H7 (cell line): ENCODE results near the gene VSIG1. TPM values are rescaled to one million over a fixed set of nuclear protein-coding genes. Genes with fewer than 3 reads are reported as not detected.

Experiments
- DNase-seq: peaks from one replicate; pipeline ENCODE4 v3.0.0; 2012
- H3K27me3 ChIP-seq: 2 replicates; pipeline ENCODE4 v1.6.0; 2011; ENCODE audit warnings: mild to moderate bottlenecking, low read length; ENCODE audit not compliant: control insufficient read depth, insufficient read depth
- H3K36me3 ChIP-seq: replicated peaks from 2 replicates; pipeline ENCODE4 v1.5.1; 2011; ENCODE audit warnings: low read length; ENCODE audit not compliant: control insufficient read depth, insufficient read depth
- H3K4me3 ChIP-seq: 2 replicates; pipeline ENCODE4 v1.5.1; 2011; ENCODE audit warnings: low read depth, mild to moderate bottlenecking, control low read depth, low read length, moderate library complexity; ENCODE audit not compliant: insufficient read depth
- total RNA-seq: library from RNA; depleted of rRNA; stranded (reverse); fragments of >200 nt; shearing (Covaris generic); gene quantifications from 2 replicates; pipeline ENCODE4 v1.2.3, GENCODE V29; 2014

The VSIG1 gene
- total RNA-seq, 1 experiment from 2014 or later: 3.0 TPM

GRCh38 chrX:108034725-108035124, 10.1 kb upstream of the VSIG1 start:
- no peak for DNase-seq
- Histone ChIP-seq H3K36me3 (no peaks in the 10 kb centered on the region), H3K27me3 (no peaks in the 10 kb centered on the region), H3K4me3 (no peak overlapping the region)

- no peaks in the 10 kb centered on the region for H3K36me3 ChIP-seq
- no peak overlapping the region for H3K4me3 ChIP-seq
- no peak for DNase-seq
- no peaks in the 10 kb centered on the region for H3K27me3 ChIP-seq
Measured at GRCh38 chrX:108036298-108036973, 8.4 kb upstream of the VSIG1 start.

GRCh38 chrX:108049649-108050048, 4.8 kb downstream of the VSIG1 start:
- Histone ChIP-seq H3K36me3 (no peaks in the 10 kb centered on the region), H3K4me3 (no peak overlapping the region), H3K27me3 (no peaks in the 10 kb centered on the region)
- DNase-seq: no peak

- Histone ChIP-seq H3K27me3 (no peaks in the 10 kb centered on the region), H3K4me3 (no peak overlapping the region), H3K36me3 (no peaks in the 10 kb centered on the region)
- no peak for DNase-seq
Measured at GRCh38 chrX:108053218-108053617, 8.4 kb downstream of the VSIG1 start.

GRCh38 chrX:108055546-108055945, 10.7 kb downstream of the VSIG1 start:
- no peaks in the 10 kb centered on the region for H3K27me3 ChIP-seq
- DNase-seq: no peak
- no peak overlapping the region for H3K4me3 ChIP-seq
- no peaks in the 10 kb centered on the region for H3K36me3 ChIP-seq

- H3K27me3 ChIP-seq: no peaks in the 10 kb centered on the region
- no peak for DNase-seq
- no peak overlapping the region for H3K4me3 ChIP-seq
- no peaks in the 10 kb centered on the region for H3K36me3 ChIP-seq
Measured at GRCh38 chrX:108059801-108060200, 14.9 kb downstream of the VSIG1 start.

- no peak for DNase-seq
- H3K36me3 ChIP-seq: no peaks in the 10 kb centered on the region
Measured at GRCh38 chrX:108064001-108064400, 19.1 kb downstream of the VSIG1 start.

GRCh38 chrX:108064613-108065012, 19.7 kb downstream of the VSIG1 start:
- no peak overlapping the region for H3K4me3 ChIP-seq
- H3K36me3 ChIP-seq: no peaks in the 10 kb centered on the region
- DNase-seq: no peak
- no peaks in the 10 kb centered on the region for H3K27me3 ChIP-seq

More at GRCh38 chrX:108064001-108064400, 19.1 kb downstream of the VSIG1 start:
- Histone ChIP-seq H3K4me3 (no peak overlapping the region), H3K27me3 (no peaks in the 10 kb centered on the region)

- Histone ChIP-seq H3K36me3 (no peaks in the 10 kb centered on the region), H3K27me3 (no peaks in the 10 kb centered on the region), H3K4me3 (no peak overlapping the region)
- no peak for DNase-seq
Measured at GRCh38 chrX:108068121-108068520, 23.3 kb downstream of the VSIG1 start.

- no peaks in the 10 kb centered on the region for H3K36me3 ChIP-seq
- H3K4me3 ChIP-seq: no peak overlapping the region
- no peaks in the 10 kb centered on the region for H3K27me3 ChIP-seq
- no peak for DNase-seq
Measured at GRCh38 chrX:108070891-108071290, 26.0 kb downstream of the VSIG1 start.

- H3K36me3 ChIP-seq: no peaks in the 10 kb centered on the region
- no peak for DNase-seq
- H3K27me3 ChIP-seq: no peaks in the 10 kb centered on the region
- no peak overlapping the region for H3K4me3 ChIP-seq
Measured at GRCh38 chrX:108071578-108071977, 26.7 kb downstream of the VSIG1 start.

- no peak for DNase-seq
- H3K4me3 ChIP-seq: no peak overlapping the region
- H3K27me3 ChIP-seq: no peaks in the 10 kb centered on the region
- no peaks in the 10 kb centered on the region for H3K36me3 ChIP-seq
Measured at GRCh38 chrX:108072746-108073145, 27.9 kb downstream of the VSIG1 start.

GRCh38 chrX:108081110-108081509, 36.2 kb downstream of the VSIG1 start:
- Histone ChIP-seq H3K27me3 (no peaks in the 10 kb centered on the region), H3K4me3 (no peak overlapping the region), H3K36me3 (no peaks in the 10 kb centered on the region; the same call in none of the 2 replicates)
- DNase-seq: no peak

GRCh38 chrX:108087792-108088191, 42.9 kb downstream of the VSIG1 start:
- Histone ChIP-seq H3K27me3 (no peaks in the 10 kb centered on the region), H3K4me3 (no peak overlapping the region), H3K36me3 (peaks cover 11% of the 10 kb centered on the region)
- DNase-seq: no peak

GRCh38 chrX:108088511-108088910, 43.6 kb downstream of the VSIG1 start:
- DNase-seq: no peak
- Histone ChIP-seq H3K27me3 (no peaks in the 10 kb centered on the region), H3K36me3 (peaks cover 11% of the 10 kb centered on the region), H3K4me3 (no peak overlapping the region)
